ENCODE measurements around the gene CYP24A1. TPM values are rescaled to one million over a fixed set of nuclear protein-coding genes. Genes with fewer than 3 reads are reported as not detected.

CYP24A1 gene
- polyA plus RNA-seq, 4 donors = 0.03 to 0.07 TPM; not detected in 2

GRCh38 chr20:54215157-54215789 is 41.5 kb upstream of the CYP24A1 start:
- 94 to 98% (median 95%) methylated on average over 3 of the region's 3 CpGs for WGBS, 3 donors
- no peak for DNase-seq
- no peaks in the 10 kb centered on the region for H3K9me3 ChIP-seq (ENCODE audit: control insufficient read depth in 2 of 2, insufficient read depth in 1 of 2, low read depth in 1 of 2, low read length in 1 of 2)
- FAIRE-seq = no peak
- H3K4me1 ChIP-seq (ENCODE audit: control insufficient read depth in 3 of 3, insufficient read depth in 2 of 3, low read depth in 1 of 3, low read length in 2 of 3) = no peaks in the 10 kb centered on the region
- no peak overlapping the region for H3K4me3 ChIP-seq (ENCODE audit: low read depth in 1 of 3, low read length in 3 of 3)
- peaks cover 2 to 9% (median 2%) of the 10 kb centered on the region in 3 donors for H3K36me3 ChIP-seq (ENCODE audit: control insufficient read depth in 3 of 3, insufficient read depth in 2 of 3, low read depth in 1 of 3, low read length in 3 of 3)
- H3K27me3 ChIP-seq (ENCODE audit: control insufficient read depth in 3 of 3, insufficient read depth in 3 of 3, low read length in 3 of 3) = no peaks in the 10 kb centered on the region
- H3K27ac ChIP-seq (ENCODE audit: low read depth in 1 of 3, low read length in 2 of 3) = no peak overlapping the region

- Histone ChIP-seq H3K27ac (ENCODE audit: low read depth in 1 of 3, low read length in 2 of 3) (no peak overlapping the region), H3K4me3 (ENCODE audit: low read depth in 1 of 3, low read length in 3 of 3) (no peak overlapping the region), H3K36me3 (ENCODE audit: control insufficient read depth in 3 of 3, insufficient read depth in 2 of 3, low read depth in 1 of 3, low read length in 3 of 3) (peaks cover 2 to 7% (median 2%) of the 10 kb centered on the region in 3 donors), H3K27me3 (ENCODE audit: control insufficient read depth in 3 of 3, insufficient read depth in 3 of 3, low read length in 3 of 3) (no peaks in the 10 kb centered on the region), H3K4me1 (ENCODE audit: control insufficient read depth in 3 of 3, insufficient read depth in 2 of 3, low read depth in 1 of 3, low read length in 2 of 3) (no peaks in the 10 kb centered on the region), H3K9me3 (ENCODE audit: control insufficient read depth in 2 of 2, insufficient read depth in 1 of 2, low read depth in 1 of 2, low read length in 1 of 2) (no peaks in the 10 kb centered on the region)
- DNase-seq (no peak), FAIRE-seq (no peak)
- 89 to 95% (median 90%) methylated on average over 8 of the region's 8 CpGs for WGBS, 3 donors
Measured at GRCh38 chr20:54214566-54214965, 40.8 kb upstream of the CYP24A1 start.

GRCh38 chr20:54212871-54213270 is 39.1 kb upstream of the CYP24A1 start:
- Histone ChIP-seq H3K27me3 (ENCODE audit: control insufficient read depth in 3 of 3, insufficient read depth in 3 of 3, low read length in 3 of 3) (no peaks in the 10 kb centered on the region), H3K4me1 (ENCODE audit: control insufficient read depth in 3 of 3, insufficient read depth in 2 of 3, low read depth in 1 of 3, low read length in 2 of 3) (peaks cover 0 to 9% (median 8%) of the 10 kb centered on the region in 3 donors), H3K9me3 (ENCODE audit: control insufficient read depth in 2 of 2, insufficient read depth in 1 of 2, low read depth in 1 of 2, low read length in 1 of 2) (no peaks in the 10 kb centered on the region), H3K4me3 (ENCODE audit: low read depth in 1 of 3, low read length in 3 of 3) (no peak overlapping the region), H3K27ac (ENCODE audit: low read depth in 1 of 3, low read length in 2 of 3) (no peak overlapping the region), H3K36me3 (ENCODE audit: control insufficient read depth in 3 of 3, insufficient read depth in 2 of 3, low read depth in 1 of 3, low read length in 3 of 3) (peaks cover 2 to 7% (median 2%) of the 10 kb centered on the region in 3 donors)
- WGBS, 3 donors = 84 to 92% (median 90%) methylated on average over 3 of the region's 3 CpGs
- no peak for FAIRE-seq
- DNase-seq = no peak

DNA sequence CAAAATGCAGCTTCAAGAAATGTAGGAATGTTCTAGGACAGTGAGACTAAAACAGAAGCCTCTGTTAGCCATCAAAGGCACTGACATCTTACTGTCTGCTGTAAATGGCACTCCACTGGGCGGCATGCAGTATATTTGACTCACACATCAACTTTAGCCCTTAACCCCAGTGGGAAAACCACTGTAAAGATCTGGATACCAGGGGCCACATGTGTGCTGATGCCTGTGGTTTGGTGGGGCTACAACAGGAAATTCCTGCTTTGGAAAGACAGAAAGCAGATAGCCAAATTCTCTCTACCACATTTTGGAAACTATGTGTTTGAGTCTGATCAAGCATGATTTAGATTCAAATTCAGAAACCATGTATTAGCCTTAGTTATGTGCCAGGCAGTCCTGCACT is 38.4 kb upstream of the CYP24A1 start:
- no peaks in the 10 kb centered on the region for H3K9me3 ChIP-seq (ENCODE audit: control insufficient read depth in 2 of 2, insufficient read depth in 1 of 2, low read depth in 1 of 2, low read length in 1 of 2)
- DNase-seq = no peak
- H3K4me1 ChIP-seq (ENCODE audit: control insufficient read depth in 3 of 3, insufficient read depth in 2 of 3, low read depth in 1 of 3, low read length in 2 of 3) = peaks cover 0 to 9% (median 8%) of the 10 kb centered on the region in 3 donors
- FAIRE-seq = no peak
- H3K4me3 ChIP-seq (ENCODE audit: low read depth in 1 of 3, low read length in 3 of 3) = no peak overlapping the region
- no peak overlapping the region for H3K27ac ChIP-seq (ENCODE audit: low read depth in 1 of 3, low read length in 2 of 3)
- H3K27me3 ChIP-seq (ENCODE audit: control insufficient read depth in 3 of 3, insufficient read depth in 3 of 3, low read length in 3 of 3) = no peaks in the 10 kb centered on the region
- peaks cover 0 to 5% (median 2%) of the 10 kb centered on the region in 3 donors for H3K36me3 ChIP-seq (ENCODE audit: control insufficient read depth in 3 of 3, insufficient read depth in 2 of 3, low read depth in 1 of 3, low read length in 3 of 3)
- whole genome bisulfite sequencing, 3 donors = 89 to 100% (median 96%) methylated on average over 1 of the region's 1 CpG

DNA sequence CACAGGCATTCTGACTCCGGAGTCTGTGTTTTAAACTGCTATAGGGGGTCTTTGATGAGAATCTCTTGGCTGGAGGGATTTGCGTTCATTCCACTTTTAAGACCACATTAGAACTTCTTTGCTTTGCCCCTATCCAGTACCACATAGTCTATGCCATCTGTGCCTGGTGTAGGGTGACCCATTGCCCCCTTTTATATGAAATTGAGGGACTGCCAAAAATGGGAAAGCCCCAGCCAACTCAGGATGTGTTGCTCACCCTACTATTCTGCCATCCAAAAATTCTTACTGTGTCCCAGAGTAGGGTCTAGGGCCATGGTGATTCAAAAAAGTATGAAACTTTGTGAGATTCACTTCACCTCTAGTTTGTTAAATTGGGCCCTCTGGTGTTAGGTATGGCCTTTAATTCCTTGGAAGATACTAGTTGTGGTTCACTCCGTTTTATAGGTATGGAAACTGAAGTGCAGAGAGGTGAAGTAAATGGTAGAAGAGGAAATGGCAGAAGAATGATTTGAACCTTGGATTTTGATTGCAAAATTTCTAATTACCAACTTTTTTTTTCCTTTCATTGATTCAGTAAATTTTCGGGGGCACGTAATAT is 35.5 kb upstream of the CYP24A1 start:
- Histone ChIP-seq H3K4me1 (ENCODE audit: control insufficient read depth in 3 of 3, insufficient read depth in 2 of 3, low read depth in 1 of 3, low read length in 2 of 3) (peaks cover 0 to 9% (median 8%) of the 10 kb centered on the region in 3 donors), H3K27me3 (ENCODE audit: control insufficient read depth in 3 of 3, insufficient read depth in 3 of 3, low read length in 3 of 3) (no peaks in the 10 kb centered on the region), H3K9me3 (ENCODE audit: control insufficient read depth in 2 of 2, insufficient read depth in 1 of 2, low read depth in 1 of 2, low read length in 1 of 2) (no peaks in the 10 kb centered on the region), H3K27ac (ENCODE audit: low read depth in 1 of 3, low read length in 2 of 3) (no peak overlapping the region), H3K4me3 (ENCODE audit: low read depth in 1 of 3, low read length in 3 of 3) (peak overlapping the region in 1 of 3 donors; percentile 82), H3K36me3 (ENCODE audit: control insufficient read depth in 3 of 3, insufficient read depth in 2 of 3, low read depth in 1 of 3, low read length in 3 of 3) (no peaks in the 10 kb centered on the region)
- DNase-seq (no peak), FAIRE-seq (no peak)
- WGBS, 3 donors = 79 to 86% (median 82%) methylated on average over 5 of the region's 5 CpGs

- FAIRE-seq = no peak
- 2 to 3% (median 3%) methylated on average over 15 of the region's 15 CpGs for whole genome bisulfite sequencing, 3 donors
- Histone ChIP-seq H3K4me1 (ENCODE audit: control insufficient read depth in 3 of 3, insufficient read depth in 2 of 3, low read depth in 1 of 3, low read length in 2 of 3) (peaks cover 0 to 9% (median 8%) of the 10 kb centered on the region in 3 donors), H3K27me3 (ENCODE audit: control insufficient read depth in 3 of 3, insufficient read depth in 3 of 3, low read length in 3 of 3) (no peaks in the 10 kb centered on the region), H3K9me3 (ENCODE audit: control insufficient read depth in 2 of 2, insufficient read depth in 1 of 2, low read depth in 1 of 2, low read length in 1 of 2) (no peaks in the 10 kb centered on the region), H3K4me3 (ENCODE audit: low read depth in 1 of 3, low read length in 3 of 3) (peak overlapping the region; percentile 82 to 92 (median 87)), H3K36me3 (ENCODE audit: control insufficient read depth in 3 of 3, insufficient read depth in 2 of 3, low read depth in 1 of 3, low read length in 3 of 3) (no peaks in the 10 kb centered on the region), H3K27ac (ENCODE audit: low read depth in 1 of 3, low read length in 2 of 3) (peak overlapping the region; percentile 78 to 98 (median 79))
- no peak for DNase-seq
Measured at GRCh38 chr20:54208548-54209176, 34.9 kb upstream of the CYP24A1 start.

DNA sequence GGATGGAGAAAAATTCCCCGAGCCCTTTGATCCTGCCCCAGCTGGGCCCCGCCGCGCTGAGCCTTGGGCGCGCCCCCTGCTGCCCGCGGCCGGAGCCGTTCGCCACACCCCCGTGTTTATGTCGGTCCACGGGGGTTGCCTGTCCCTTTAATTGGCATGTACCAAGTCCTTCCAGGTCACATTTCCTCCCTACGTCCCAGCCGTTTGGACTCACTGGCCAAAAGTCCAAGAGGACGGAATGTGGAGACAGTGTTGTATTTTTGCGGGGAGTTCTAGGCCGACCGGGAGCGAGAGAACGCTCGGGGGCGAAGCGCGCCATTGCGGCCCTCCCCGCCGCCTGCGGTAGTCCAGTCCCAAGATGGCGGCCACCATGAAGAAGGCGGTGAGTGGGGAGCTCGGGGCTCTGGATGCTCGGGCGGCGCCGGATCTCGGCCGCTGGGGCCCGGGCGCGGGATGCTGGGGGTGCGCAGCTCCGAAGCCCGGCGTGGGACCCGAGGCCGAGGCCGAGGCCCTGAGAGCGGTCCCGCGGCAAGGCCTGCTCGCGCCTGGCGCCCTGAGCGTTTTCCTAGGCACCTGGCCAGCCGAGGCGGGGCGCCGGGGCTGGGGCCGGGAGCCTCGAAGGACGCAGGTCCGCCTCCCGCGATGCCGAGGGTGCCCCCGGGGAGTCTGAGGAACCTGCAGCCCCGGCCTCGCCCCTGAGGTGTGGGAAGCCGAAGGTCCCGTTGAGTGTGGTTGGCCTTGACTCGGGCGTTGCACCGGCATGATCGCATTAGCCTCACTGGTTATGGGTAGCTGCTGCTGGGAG is 34.2 kb upstream of the CYP24A1 start, which contains the start of gene PFDN4:
TSS of gene PFDN4 (plus strand) at position 345 of the 805 bp plus-strand sequence. CDS start at position 359, 14 bp downstream.
- FAIRE-seq (no peak), DNase-seq (peak; percentile 81 to 96)
- Histone ChIP-seq H3K36me3 (ENCODE audit: control insufficient read depth in 3 of 3, insufficient read depth in 2 of 3, low read depth in 1 of 3, low read length in 3 of 3) (no peaks in the 10 kb centered on the region), H3K27ac (ENCODE audit: low read depth in 1 of 3, low read length in 2 of 3) (peak within 1 kb of the TSS; percentile 78 to 98 (median 79)), H3K4me3 (ENCODE audit: low read depth in 1 of 3, low read length in 3 of 3) (peak within 1 kb of the TSS; percentile 82 to 92 (median 87)), H3K27me3 (ENCODE audit: control insufficient read depth in 3 of 3, insufficient read depth in 3 of 3, low read length in 3 of 3) (no peaks in the 10 kb centered on the region), H3K9me3 (ENCODE audit: control insufficient read depth in 2 of 2, insufficient read depth in 1 of 2, low read depth in 1 of 2, low read length in 1 of 2) (no peaks in the 10 kb centered on the region), H3K4me1 (ENCODE audit: control insufficient read depth in 3 of 3, insufficient read depth in 2 of 3, low read depth in 1 of 3, low read length in 2 of 3) (peaks cover 0 to 9% (median 8%) of the 10 kb centered on the region in 3 donors)
- 0% methylated on average over 71 to 76 of the region's 76 CpGs for WGBS, 3 donors
